H1 (cell line): ENCODE results near the gene MRC2. TPM values are rescaled to one million over a fixed set of nuclear protein-coding genes. Genes with fewer than 3 reads are reported as not detected.

ENCODE experiments used
- CTCF ChIA-PET: fragments of 300-600 bp; sonication (Branson Sonifier 250); formaldehyde crosslinking; loops from one replicate; lab custom pipeline; 2021; ENCODE audit not compliant: partially characterized antibody; lab: Charles Lee
- POLR2A ChIA-PET: fragments of 300-600 bp; sonication (Branson Sonifier 250); formaldehyde crosslinking; loops from one replicate; lab custom pipeline; 2021; ENCODE audit warnings: inconsistent platforms; ENCODE audit not compliant: partially characterized antibody; lab: Charles Lee
- DNase-seq, 2 experiments: peaks; one replicate each; pipeline versions ENCODE4 v3.0.0 to v3.0.0-alpha.2; 2010 to 2022; ENCODE audit warnings: low spot score in 2 of 2, low read depth in 1 of 2, mixed read lengths in 1 of 2
- FAIRE-seq: peaks from 2 replicates; lab custom pipeline; 2011; peaks lifted over from hg19 to GRCh38; lab: Jason Lieb, UNC
- H2AFZ ChIP-seq: 2 replicates; pipeline ENCODE4 v1.8.1; 2012; ENCODE audit warnings: low read length, inconsistent platforms
- H2AK5ac ChIP-seq: 2 replicates; pipeline ENCODE4 v1.6.1; 2013; ENCODE audit warnings: low read depth, low read length
- H2BK120ac ChIP-seq: replicated peaks from 2 replicates; pipeline ENCODE3; 2013; ENCODE audit warnings: low read depth, low read length, inconsistent platforms
- H2BK12ac ChIP-seq: 2 replicates; pipeline ENCODE4 v1.6.1; 2013; ENCODE audit warnings: low read depth, low read length
- H2BK15ac ChIP-seq: 2 replicates; pipeline ENCODE4 v1.6.1; 2013; ENCODE audit warnings: low read length
- H2BK20ac ChIP-seq: 2 replicates; pipeline ENCODE4 v1.6.1; 2013; ENCODE audit warnings: low read length
- H2BK5ac ChIP-seq: 2 replicates; pipeline ENCODE4 v1.6.1; 2013; ENCODE audit warnings: low read depth, low read length
- H3K14ac ChIP-seq: 2 replicates; pipeline ENCODE4 v1.6.1; 2013; ENCODE audit warnings: inconsistent platforms; ENCODE audit not compliant: insufficient read length
- H3K18ac ChIP-seq: 2 replicates; pipeline ENCODE4 v1.6.1; 2013; ENCODE audit warnings: low read length; ENCODE audit errors: extremely low read depth
- H3K23ac ChIP-seq: 2 replicates; pipeline ENCODE4 v1.6.1; 2013; ENCODE audit warnings: inconsistent platforms; ENCODE audit not compliant: insufficient read length
- H3K23me2 ChIP-seq: 2 replicates; pipeline ENCODE4 v1.6.1; 2013; ENCODE audit warnings: low read depth, low read length
- H3K27ac ChIP-seq: 2 replicates; pipeline ENCODE4 v1.6.1; 2011; ENCODE audit warnings: low read depth, low read length, inconsistent platforms
- H3K27me3 ChIP-seq, 4 experiments: replicated peaks in 1 of 4; 1 replicate in 1 of 4; 2 replicates in 3 of 4; pipeline versions ENCODE4 v1.6.1 to v1.8.1; 2011 to 2013; ENCODE audit warnings: low read length in 3 of 4, mild to moderate bottlenecking in 3 of 4, inconsistent platforms in 2 of 4, mixed read lengths in 2 of 4, moderate library complexity in 1 of 4; ENCODE audit not compliant: control insufficient read depth in 3 of 4, insufficient read depth in 3 of 4; ENCODE audit errors: extremely low read depth in 1 of 4
- H3K36me3 ChIP-seq, 4 experiments: 2 replicates each; pipeline versions ENCODE4 v1.6.1 to v1.8.1; 2011 to 2013; ENCODE audit warnings: mild to moderate bottlenecking in 4 of 4, low read length in 3 of 4, moderate library complexity in 2 of 4, control low read depth in 1 of 4, inconsistent platforms in 1 of 4; ENCODE audit not compliant: insufficient read depth in 4 of 4, control insufficient read depth in 2 of 4
- H3K4ac ChIP-seq: replicated peaks from 2 replicates; pipeline ENCODE3; 2013; ENCODE audit warnings: low read length, low read depth, mixed read lengths, inconsistent platforms; ENCODE audit not compliant: insufficient read length
- H3K4me1 ChIP-seq, 4 experiments: replicated peaks in 1 of 4; 1 replicate in 1 of 4; 2 replicates in 3 of 4; pipeline versions ENCODE4 v1.6.1 to v1.8.1; 2011 to 2013; ENCODE audit warnings: low read length in 3 of 4, inconsistent platforms in 2 of 4, mixed read lengths in 1 of 4; ENCODE audit not compliant: insufficient read depth in 4 of 4, control insufficient read depth in 3 of 4
- H3K4me2 ChIP-seq, 2 experiments: 2 replicates each; pipeline versions ENCODE4 v1.6.1 to v1.8.1; 2011 to 2013; ENCODE audit warnings: low read depth in 2 of 2, low read length in 2 of 2, control low read depth in 1 of 2, inconsistent platforms in 1 of 2, mild to moderate bottlenecking in 1 of 2; ENCODE audit not compliant: insufficient read depth in 1 of 2
- H3K4me3 ChIP-seq, 4 experiments: fragments of 200-600, 300-600 bp in 1 of 4; sonication (generic), shearing (Covaris generic), sonication (Bioruptor Twin) in 1 of 4; 2 replicates each; pipeline versions ENCODE4 v1.5.1 to v1.8.1; 2011 to 2016; ENCODE audit warnings: low read length in 4 of 4, low read depth in 3 of 4, control low read depth in 2 of 4, inconsistent platforms in 2 of 4, mild to moderate bottlenecking in 2 of 4, mixed read lengths in 1 of 4, moderate library complexity in 1 of 4; ENCODE audit not compliant: insufficient read depth in 2 of 4; ENCODE audit errors: extremely low read depth in 1 of 4
- H3K56ac ChIP-seq: replicated peaks from 2 replicates; pipeline ENCODE3; 2013; ENCODE audit warnings: low read depth, mild to moderate bottlenecking, mixed read lengths, low read length, inconsistent platforms; ENCODE audit not compliant: insufficient read length
- H3K79me1 ChIP-seq: 2 replicates; pipeline ENCODE4 v1.6.1; 2013; ENCODE audit warnings: low read depth, low read length, control low read depth
- H3K79me2 ChIP-seq, 2 experiments: 2 replicates each; pipeline versions ENCODE4 v1.6.1 to v1.8.1; 2012 to 2013; ENCODE audit warnings: low read length in 2 of 2, mild to moderate bottlenecking in 2 of 2, inconsistent platforms in 1 of 2; ENCODE audit not compliant: insufficient read depth in 2 of 2, control insufficient read depth in 1 of 2
- H3K9ac ChIP-seq, 4 experiments: replicated peaks in 1 of 4; 1 replicate in 1 of 4; 2 replicates in 3 of 4; pipeline versions ENCODE4 v1.6.1 to v1.8.1; 2011 to 2013; ENCODE audit warnings: low read depth in 3 of 4, low read length in 3 of 4, control low read depth in 2 of 4, mild to moderate bottlenecking in 2 of 4, moderate library complexity in 2 of 4, inconsistent platforms in 1 of 4; ENCODE audit errors: extremely low read depth in 1 of 4
- H3K9me3 ChIP-seq, 2 experiments: 2 replicates each; pipeline versions ENCODE4 v1.6.1 to v1.8.1; 2012 to 2013; ENCODE audit warnings: mild to moderate bottlenecking in 2 of 2, moderate library complexity in 2 of 2, control low read depth in 1 of 2, inconsistent platforms in 1 of 2, low read depth in 1 of 2, low read length in 1 of 2, mixed read lengths in 1 of 2; ENCODE audit not compliant: insufficient read depth in 2 of 2
- H4K20me1 ChIP-seq, 2 experiments: replicated peaks in 1 of 2; 2 replicates each; pipeline versions ENCODE3 to v1.8.1; 2011 to 2013; ENCODE audit warnings: inconsistent platforms in 2 of 2, low read length in 2 of 2, mild to moderate bottlenecking in 1 of 2; ENCODE audit not compliant: insufficient read depth in 2 of 2, control insufficient read depth in 1 of 2
- H4K5ac ChIP-seq: 2 replicates; pipeline ENCODE4 v1.6.1; 2013; ENCODE audit warnings: low read length, low read depth, mixed read lengths, inconsistent platforms; ENCODE audit not compliant: insufficient read length
- H4K8ac ChIP-seq: 2 replicates; pipeline ENCODE4 v1.8.0; 2013; ENCODE audit warnings: mild to moderate bottlenecking, moderate library complexity, low read length, inconsistent platforms; ENCODE audit not compliant: insufficient read depth; ENCODE audit errors: extremely low read depth
- H4K91ac ChIP-seq: replicated peaks from 2 replicates; pipeline ENCODE3; 2013; ENCODE audit warnings: low read length, mixed read lengths, inconsistent platforms; ENCODE audit not compliant: insufficient read length
- CEBPB ChIP-seq: IDR thresholded peaks from 2 replicates; pipeline ENCODE4 v1.6.1; 2012; ENCODE audit warnings: low read depth, low read length
- GABPA ChIP-seq: IDR thresholded peaks from 2 replicates; pipeline ENCODE4 v1.6.1; 2011; ENCODE audit warnings: mild to moderate bottlenecking, low read length, moderate library complexity, borderline replicate concordance; ENCODE audit not compliant: insufficient read depth
- GTF2F1 ChIP-seq: IDR thresholded peaks from 2 replicates; pipeline ENCODE4 v1.6.1; 2012; ENCODE audit warnings: low read depth, low read length, improper control_type of control experiment, borderline replicate concordance
- HDAC6 ChIP-seq: IDR thresholded peaks from one replicate; pipeline ENCODE4 v1.7.1; 2012; ENCODE audit warnings: low read depth, mild to moderate bottlenecking, inconsistent platforms, low read length, moderate library complexity
- KDM4A ChIP-seq: IDR thresholded peaks from one replicate; pipeline ENCODE4 v1.7.1; 2012; ENCODE audit warnings: low read depth, mild to moderate bottlenecking, moderate library complexity, low read length, inconsistent platforms; ENCODE audit not compliant: severe bottlenecking
- POLR2AphosphoS5 ChIP-seq: IDR thresholded peaks from 2 replicates; pipeline ENCODE4 v1.6.1; 2011; ENCODE audit warnings: low read depth, low read length
- RBBP5 ChIP-seq: IDR thresholded peaks from 2 replicates; pipeline ENCODE4 v1.7.1; 2012; ENCODE audit warnings: low read depth, mild to moderate bottlenecking, inconsistent platforms, low read length, moderate library complexity, borderline replicate concordance
- RFX5 ChIP-seq: IDR thresholded peaks from 2 replicates; pipeline ENCODE4 v1.6.1; 2011; ENCODE audit warnings: low read depth, low read length, improper control_type of control experiment, borderline replicate concordance
- SIN3A ChIP-seq, 2 experiments: IDR thresholded peaks in 1 of 2; conservative IDR thresholded peaks in 1 of 2; 2 replicates each; pipeline ENCODE4 v1.6.1; 2011 to 2012; ENCODE audit warnings: low read length in 2 of 2, improper control_type of control experiment in 1 of 2, low read depth in 1 of 2, mild to moderate bottlenecking in 1 of 2
- SIX5 ChIP-seq: IDR thresholded peaks from 2 replicates; pipeline ENCODE4 v1.6.1; 2011; ENCODE audit warnings: mild to moderate bottlenecking, low read depth, low read length
- TAF1 ChIP-seq: IDR thresholded peaks from 2 replicates; pipeline ENCODE4 v1.6.1; 2011; ENCODE audit warnings: mild to moderate bottlenecking, low read depth, low read length
- WGBS, 2 experiments: shearing (Covaris generic) in 1 of 2; methylation state at CpG; one replicate each; pipeline versions ENCODE4 v1.1.6 to v1.1.7; 2013 to 2015; ENCODE audit warnings: low lambda C conversion rate in 2 of 2, mixed read lengths in 2 of 2, inconsistent platforms in 1 of 2, low coverage in 1 of 2, missing lambda C conversion rate in 1 of 2; ENCODE audit not compliant: insufficient replicate concordance in 2 of 2, insufficient coverage in 1 of 2, insufficient read length in 1 of 2; ENCODE audit errors: extremely low coverage in 1 of 2, missing lambda C conversion rate in 1 of 2; 5-methylcytosine and 5-hydroxymethylcytosine counted together
- polyA plus RNA-seq, 7 experiments: library from polyadenylated mRNA; depleted of rRNA in 3 of 7; stranded (reverse) in 5 of 7; unstranded in 2 of 7; fragments of >200 nt in 5 of 7; fragments of 200-250 nt in 2 of 7; gene quantifications; 1 replicate in 5 of 7; 2 replicates in 1 of 7; 4 replicates in 1 of 7; pipeline versions ENCODE4 v1.2.1 to v1.2.3, GENCODE V29; 2011 to 2013; ENCODE audit warnings: missing spikeins in 2 of 7, mixed read lengths in 2 of 7
- total RNA-seq: library from RNA; stranded (reverse); fragmentation: NEBNext Ultra II Directional; extraction: Animal tissue kit (Norgen Biotek cat#: 25700); gene quantifications from 2 replicates; pipeline ENCODE4 v1.2.1, GENCODE V29; 2021
- TF ChIP-seq, protein P1 (sequence below): IDR thresholded peaks from 2 replicates; pipeline ENCODE4 v1.6.1; 2012; ENCODE audit warnings: inconsistent platforms

The MRC2 gene
- total and polyA plus RNA-seq, 2 of the 8 experiments (the other 6 are each of a cell fraction or from before 2014, with no cell fraction given) = 7.0 to 24.2 TPM

GRCh38 chr17:62676231-62676943 is 48.9 kb downstream of the MRC2 start:
- no peak overlapping the region for H3K56ac ChIP-seq
- no peaks in the 10 kb centered on the region for H4K20me1 ChIP-seq
- 89% methylated on average over 16 of the region's 16 CpGs; no CpG with 5 or more reads in 1 of the 2 experiments for WGBS, 2 experiments
- FAIRE-seq (no peak), DNase-seq (no peak)
- H4K8ac ChIP-seq = no peak overlapping the region
- H3K23ac ChIP-seq = no peak overlapping the region
- H3K4ac ChIP-seq = no peak overlapping the region
- H3K27me3 ChIP-seq = no peaks in the 10 kb centered on the region
- H2BK20ac ChIP-seq = no peak overlapping the region
- H3K4me1 ChIP-seq = peaks cover 0 to 4% (median 0%) of the 10 kb centered on the region in 4 experiments; a peak in 2 of 7 replicates
- H2BK120ac ChIP-seq = no peak overlapping the region
- no peaks in the 10 kb centered on the region; a peak in 1 of 4 replicates for H3K9me3 ChIP-seq
- ChIA-PET POLR2A (no interaction called here), CTCF (interaction anchor here (0.7 to 9.0 kb wide), 2 partner anchors 17 to 317 kb away, joined by 4 to 68 read pairs; no protein-coding TSS in a partner anchor)
- no peaks in the 10 kb centered on the region for H3K79me2 ChIP-seq
- no peak overlapping the region for H3K18ac ChIP-seq
- no peak overlapping the region for H2BK12ac ChIP-seq
- no peak overlapping the region for H3K14ac ChIP-seq
- H4K5ac ChIP-seq = no peak overlapping the region
- H3K4me3 ChIP-seq = no peak overlapping the region
- H2BK5ac ChIP-seq = no peak overlapping the region
- no peak overlapping the region for H3K9ac ChIP-seq
- H3K79me1 ChIP-seq = no peaks in the 10 kb centered on the region
- H3K27ac ChIP-seq = no peak overlapping the region
- no peak overlapping the region for H2AFZ ChIP-seq
- H3K4me2 ChIP-seq = no peak overlapping the region
- H3K36me3 ChIP-seq = peaks cover 0 to 7% (median 0%) of the 10 kb centered on the region in 4 experiments; a peak in 2 of 8 replicates
- H4K91ac ChIP-seq = no peak overlapping the region
- no peak overlapping the region for H2BK15ac ChIP-seq
- no peaks in the 10 kb centered on the region for H3K23me2 ChIP-seq
- no peak overlapping the region for H2AK5ac ChIP-seq
- TF ChIP-seq RBBP5 = no peak
- no peak for TF ChIP-seq KDM4A
- TF ChIP-seq HDAC6 = no peak
- no peak for TF ChIP-seq RFX5
- no peak for TF ChIP-seq TAF1
- TF ChIP-seq, protein P1, sequence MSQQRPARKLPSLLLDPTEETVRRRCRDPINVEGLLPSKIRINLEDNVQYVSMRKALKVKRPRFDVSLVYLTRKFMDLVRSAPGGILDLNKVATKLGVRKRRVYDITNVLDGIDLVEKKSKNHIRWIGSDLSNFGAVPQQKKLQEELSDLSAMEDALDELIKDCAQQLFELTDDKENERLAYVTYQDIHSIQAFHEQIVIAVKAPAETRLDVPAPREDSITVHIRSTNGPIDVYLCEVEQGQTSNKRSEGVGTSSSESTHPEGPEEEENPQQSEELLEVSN = no peak
- TF ChIP-seq POLR2AphosphoS5 = no peak
- no peak for TF ChIP-seq SIN3A (conservative IDR thresholded peaks at IDR 0.05 in 1 of 2, IDR thresholded peaks at IDR 0.05 in 1 of 2; ENCODE audit: low read depth in 1 of 2, low read length in 2 of 2)
- no peak for TF ChIP-seq SIX5
- no peak for TF ChIP-seq GABPA
- no peak for TF ChIP-seq CEBPB
- no peak for TF ChIP-seq GTF2F1
